Type B pancreatic cell (in vitro differentiated cells): ENCODE data around the gene EXOC4. TPM values are rescaled to one million over a fixed set of nuclear protein-coding genes. Genes with fewer than 3 reads are reported as not detected.

ENCODE experiments used
- DNase-seq: peaks from one replicate; pipeline ENCODE4 v3.0.0; 2021; ENCODE audit warnings: mixed read lengths; ENCODE audit not compliant: unreplicated experiment; ENCODE audit errors: extremely low spot score
- H3K27ac Mint-ChIP-seq: 2 replicates; pipeline ENCODE4 v1.8.0; 2021; ENCODE audit warnings: mild to moderate bottlenecking, mixed read lengths
- H3K27me3 Mint-ChIP-seq: 2 replicates; pipeline ENCODE4 v1.8.0; 2021; ENCODE audit warnings: mixed read lengths
- H3K36me3 Mint-ChIP-seq: 2 replicates; pipeline ENCODE4 v1.8.0; 2021; ENCODE audit warnings: mixed read lengths
- H3K4me1 Mint-ChIP-seq: one replicate; pipeline ENCODE4 v1.8.0; 2021; ENCODE audit warnings: mixed read lengths; ENCODE audit not compliant: unreplicated experiment
- H3K4me3 Mint-ChIP-seq: 2 replicates; pipeline ENCODE4 v1.8.0; 2021; ENCODE audit warnings: mild to moderate bottlenecking, mixed read lengths
- H3K9me3 Mint-ChIP-seq: 2 replicates; pipeline ENCODE4 v1.8.0; 2021; ENCODE audit warnings: mixed read lengths
- CTCF ChIP-seq: fragments of 200-600 bp; sonication (generic); conservative IDR thresholded peaks from 2 replicates; pipeline ENCODE4 v1.5.0; 2021; ENCODE audit warnings: antibody characterized with exemption, mild to moderate bottlenecking
- total RNA-seq: library from RNA; stranded (reverse); gene quantifications from 2 replicates; pipeline ENCODE4 v1.2.1, GENCODE V29; 2021; ENCODE audit warnings: low replicate concordance

The EXOC4 gene
- total RNA-seq, 1 donor from 2014 or later: 95.5 TPM

DNA sequence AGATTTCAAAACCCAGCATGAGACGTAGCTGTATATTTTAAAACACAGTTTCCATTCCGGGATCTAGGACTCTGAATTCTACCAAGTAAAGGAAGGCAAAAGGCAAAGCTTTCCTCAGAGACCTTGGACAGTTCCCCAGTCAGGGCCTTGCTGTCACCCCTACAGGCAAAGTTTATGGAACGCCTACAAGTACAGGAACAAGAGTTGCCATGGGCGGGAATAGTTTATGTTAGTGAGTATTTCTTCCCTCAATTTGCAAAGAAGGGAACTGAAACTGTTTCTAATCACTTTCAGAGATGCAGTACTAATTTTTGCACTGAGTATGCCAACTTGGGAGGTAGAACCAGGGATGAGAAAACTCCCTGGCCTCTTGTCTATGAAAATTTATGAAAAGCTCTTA lies 806.1 kb downstream of the EXOC4 start:
- Mint-ChIP-seq H3K36me3 (no peaks in the 10 kb centered on the region), H3K4me3 (no peak overlapping the region), H3K27me3 (no peaks in the 10 kb centered on the region), H3K4me1 (no peaks in the 10 kb centered on the region), H3K27ac (no peak overlapping the region), H3K9me3 (no peaks in the 10 kb centered on the region)
- DNase-seq: no peak
- no peak for TF ChIP-seq CTCF

DNA sequence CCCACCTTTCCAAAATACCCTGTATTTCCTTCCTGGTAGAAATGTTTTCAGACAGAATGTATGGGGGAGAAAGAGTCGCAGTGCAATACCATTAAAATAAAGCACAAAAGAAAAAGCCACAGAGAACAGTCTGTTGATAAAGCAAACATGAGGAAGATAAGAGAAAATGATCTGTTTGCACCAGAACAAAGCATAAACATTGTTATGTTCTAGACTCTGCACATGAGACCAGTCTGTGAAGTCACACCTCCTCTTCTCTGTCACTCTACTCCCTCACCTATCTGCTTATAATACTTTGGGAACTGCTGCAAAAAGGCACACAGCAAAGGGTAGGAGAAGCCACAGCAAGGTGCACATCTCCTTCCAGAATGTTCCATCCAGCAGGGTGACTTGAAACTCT lies 807.0 kb downstream of the EXOC4 start:
- H3K36me3 Mint-ChIP-seq: no peaks in the 10 kb centered on the region
- TF ChIP-seq CTCF: no peak
- no peaks in the 10 kb centered on the region for H3K4me1 Mint-ChIP-seq
- H3K27ac Mint-ChIP-seq: no peak overlapping the region
- H3K27me3 Mint-ChIP-seq: no peaks in the 10 kb centered on the region
- no peaks in the 10 kb centered on the region for H3K9me3 Mint-ChIP-seq
- no peak overlapping the region for H3K4me3 Mint-ChIP-seq
- DNase-seq: no peak

- no peak for DNase-seq
- TF ChIP-seq CTCF: no peak
- H3K4me1 Mint-ChIP-seq: peaks cover 4% of the 10 kb centered on the region
- no peak overlapping the region for H3K27ac Mint-ChIP-seq
- H3K4me3 Mint-ChIP-seq: no peak overlapping the region
- H3K36me3 Mint-ChIP-seq: peaks cover 4% of the 10 kb centered on the region
- H3K27me3 Mint-ChIP-seq: no peaks in the 10 kb centered on the region
- no peaks in the 10 kb centered on the region for H3K9me3 Mint-ChIP-seq
Observed at GRCh38 chr7:134060874-134061273, 808.0 kb downstream of the EXOC4 start.

GRCh38 chr7:134062460-134062859 lies 809.6 kb downstream of the EXOC4 start:
- Mint-ChIP-seq H3K27ac (no peak overlapping the region), H3K27me3 (no peaks in the 10 kb centered on the region), H3K4me3 (no peak overlapping the region), H3K9me3 (no peaks in the 10 kb centered on the region), H3K36me3 (peaks cover 10% of the 10 kb centered on the region), H3K4me1 (peaks cover 4% of the 10 kb centered on the region)
- TF ChIP-seq CTCF: no peak
- no peak for DNase-seq

DNA sequence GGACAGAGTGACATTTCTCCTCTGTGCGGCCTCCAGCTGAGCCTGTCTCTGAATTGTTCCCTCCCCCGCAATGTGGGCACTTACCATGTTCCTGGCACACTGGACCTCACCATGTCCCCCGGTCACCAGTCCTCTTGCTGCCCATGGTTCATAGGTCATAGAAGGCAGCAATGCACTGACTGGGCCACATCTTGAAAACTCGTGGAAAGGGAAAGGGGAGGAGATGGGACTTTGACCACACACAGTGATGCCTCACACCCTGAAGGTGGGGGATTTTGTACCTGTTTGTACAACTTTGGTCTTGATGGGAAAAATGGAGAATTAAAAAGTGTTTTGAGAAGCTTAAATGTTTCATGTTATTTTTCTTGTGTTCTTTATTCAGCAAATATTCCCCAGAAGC lies 812.5 kb downstream of the EXOC4 start:
- H3K4me1 Mint-ChIP-seq: peaks cover 4% of the 10 kb centered on the region
- TF ChIP-seq CTCF: no peak

GRCh38 chr7:134067164-134067563 lies 814.3 kb downstream of the EXOC4 start:
- no peak for DNase-seq
- no peak for TF ChIP-seq CTCF
- Mint-ChIP-seq H3K27ac (no peak overlapping the region), H3K4me1 (peaks cover 4% of the 10 kb centered on the region), H3K4me3 (no peak overlapping the region), H3K9me3 (no peaks in the 10 kb centered on the region), H3K36me3 (peaks cover 14% of the 10 kb centered on the region), H3K27me3 (no peaks in the 10 kb centered on the region)

More for the DNA sequence above, 812.5 kb downstream of the EXOC4 start:
- Mint-ChIP-seq H3K27ac (no peak overlapping the region), H3K4me3 (no peak overlapping the region), H3K27me3 (no peaks in the 10 kb centered on the region), H3K9me3 (no peaks in the 10 kb centered on the region), H3K36me3 (peaks cover 14% of the 10 kb centered on the region)
- no peak for DNase-seq
